Ectodermal cell (in vitro differentiated cells): ENCODE results near the gene PMS1.

Experiments used
- H3K27ac ChIP-seq: 2 replicates; pipeline ENCODE4 v1.7.0; 2013; ENCODE audit warnings: mild to moderate bottlenecking, low read depth, low read length; ENCODE audit not compliant: insufficient read depth, poor library complexity, severe bottlenecking
- H3K27me3 ChIP-seq: 2 replicates; pipeline ENCODE4 v1.7.0; 2013; ENCODE audit warnings: mild to moderate bottlenecking, low read length; ENCODE audit not compliant: insufficient read depth, control insufficient read depth, poor library complexity, severe bottlenecking
- H3K36me3 ChIP-seq: one replicate; pipeline ENCODE4 v1.7.0; 2013; ENCODE audit warnings: low read length; ENCODE audit not compliant: control insufficient read depth, insufficient read depth
- H3K4me1 ChIP-seq: one replicate; pipeline ENCODE4 v1.7.0; 2013; ENCODE audit warnings: low read length; ENCODE audit not compliant: control insufficient read depth, insufficient read depth
- H3K4me3 ChIP-seq: 2 replicates; pipeline ENCODE4 v1.7.0; 2013; ENCODE audit warnings: low read depth, low read length, control low read depth; ENCODE audit not compliant: insufficient read depth
- H3K9me3 ChIP-seq: 2 replicates; pipeline ENCODE4 v1.7.0; 2013; ENCODE audit warnings: mild to moderate bottlenecking, low read length, moderate library complexity; ENCODE audit not compliant: control insufficient read depth
- WGBS, 2 experiments: methylation state at CpG; one replicate each; pipeline ENCODE4 v1.1.7; 2013; ENCODE audit warnings: missing lambda C conversion rate in 2 of 2; 5-methylcytosine and 5-hydroxymethylcytosine counted together

The PMS1 gene

DNA sequence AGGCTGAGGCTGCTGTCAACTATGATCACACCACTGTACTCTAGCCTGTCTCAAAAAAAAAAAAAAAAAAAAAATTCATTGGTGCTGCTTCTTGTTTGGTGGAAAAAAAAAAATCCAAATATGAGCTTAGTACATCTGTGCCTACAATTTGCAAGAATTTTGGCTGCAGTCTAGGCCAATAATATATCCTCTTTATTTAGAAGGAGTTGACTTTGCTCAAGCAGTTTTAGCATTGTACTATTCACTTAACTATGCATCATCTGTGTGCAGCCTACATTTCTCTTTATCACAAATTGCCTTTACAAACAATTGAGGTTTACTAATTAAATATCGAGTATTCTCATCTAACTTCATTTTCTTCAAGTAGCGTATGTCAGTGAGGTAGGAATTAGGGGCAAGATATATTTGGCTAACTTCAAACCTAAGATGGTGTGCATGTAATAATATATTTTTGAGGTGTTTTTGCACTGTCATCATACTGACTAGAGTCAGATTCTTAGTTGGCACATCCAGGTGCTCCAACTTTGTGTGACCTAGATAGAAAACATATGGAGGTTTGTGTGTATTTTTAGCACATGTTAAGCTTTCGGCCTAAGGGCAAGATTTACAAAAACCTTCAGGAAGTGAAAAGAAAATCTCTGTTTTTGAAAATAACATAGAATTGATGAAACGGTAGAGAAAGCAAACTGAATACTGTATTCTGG, 51.8 kb downstream of the PMS1 start:
- Histone ChIP-seq H3K27ac (no peak overlapping the region), H3K4me1 (no peaks in the 10 kb centered on the region), H3K4me3 (no peak overlapping the region), H3K36me3 (no peaks in the 10 kb centered on the region), H3K27me3 (no peaks in the 10 kb centered on the region), H3K9me3 (no peaks in the 10 kb centered on the region)
- 97 to 100% methylated on average over 2 to 4 of the region's 4 CpGs for WGBS, 2 experiments

DNA sequence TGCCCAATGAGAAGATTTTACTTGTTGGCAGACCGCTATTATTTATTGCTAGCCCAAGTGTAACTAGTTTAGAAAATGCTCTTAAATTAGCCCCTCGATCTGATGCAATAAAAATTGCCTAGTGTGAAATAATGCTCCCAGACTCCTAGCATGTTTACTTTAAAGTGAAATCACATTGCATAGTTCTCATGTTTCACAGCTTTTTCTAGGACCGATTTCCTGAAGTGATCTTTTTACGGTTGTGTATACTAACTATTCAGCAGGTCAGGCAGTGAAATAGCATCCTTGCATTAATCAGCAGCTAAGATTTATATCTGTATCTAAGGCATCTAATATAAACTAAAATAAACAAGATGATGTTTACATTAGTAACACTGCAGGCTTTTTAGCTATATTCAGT, 52.4 kb downstream of the PMS1 start:
- Histone ChIP-seq H3K4me3 (no peak overlapping the region), H3K27ac (no peak overlapping the region), H3K9me3 (no peaks in the 10 kb centered on the region), H3K36me3 (no peaks in the 10 kb centered on the region), H3K27me3 (no peaks in the 10 kb centered on the region), H3K4me1 (no peaks in the 10 kb centered on the region)
- 88 to 92% methylated on average over 4 of the region's 4 CpGs for WGBS, 2 experiments

DNA sequence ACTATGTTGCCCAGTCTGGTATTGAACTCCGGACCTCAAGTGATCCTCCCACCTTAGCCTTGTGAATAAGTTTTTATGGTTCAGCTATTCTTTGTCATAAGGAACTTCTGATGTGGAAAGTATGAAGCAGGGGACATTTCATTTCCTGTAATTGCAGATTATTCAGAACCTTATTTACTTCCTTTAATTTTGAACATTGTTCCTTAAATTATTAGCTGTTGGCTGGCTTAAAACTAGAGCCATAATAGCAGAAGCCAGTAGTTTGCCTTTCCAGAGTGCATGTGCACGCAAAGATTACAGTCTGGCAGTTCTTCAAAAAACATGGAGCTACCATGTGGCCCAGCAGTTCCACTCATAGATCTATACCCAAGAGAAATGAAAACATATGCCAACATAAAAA, 53.1 kb downstream of the PMS1 start:
- Histone ChIP-seq H3K36me3 (no peaks in the 10 kb centered on the region), H3K4me3 (no peak overlapping the region), H3K27me3 (no peaks in the 10 kb centered on the region), H3K27ac (no peak overlapping the region), H3K9me3 (no peaks in the 10 kb centered on the region), H3K4me1 (no peaks in the 10 kb centered on the region)
- 94 to 97% methylated on average over 2 of the region's 2 CpGs for WGBS, 2 experiments

DNA sequence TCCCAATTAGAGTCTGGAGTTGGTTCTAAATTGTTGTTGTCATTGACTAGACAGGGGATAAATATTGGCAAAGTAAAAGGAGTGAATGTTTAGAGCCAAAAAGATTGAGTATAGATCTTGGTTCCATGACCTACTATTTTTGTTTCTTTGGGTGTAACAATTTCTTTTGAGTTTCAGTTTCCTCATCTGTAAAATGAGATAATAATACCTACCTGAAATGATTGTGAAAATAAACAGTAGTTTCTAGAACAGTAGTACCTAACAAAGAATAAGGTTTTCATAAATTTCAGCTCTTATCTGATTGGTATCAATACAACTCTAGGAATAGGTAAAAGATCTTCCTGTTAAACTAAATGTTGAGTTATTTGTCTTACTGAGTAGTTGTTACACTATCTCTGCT, 56.8 kb downstream of the PMS1 start:
- Histone ChIP-seq H3K4me1 (no peaks in the 10 kb centered on the region), H3K36me3 (no peaks in the 10 kb centered on the region), H3K27me3 (no peaks in the 10 kb centered on the region), H3K9me3 (no peaks in the 10 kb centered on the region), H3K27ac (no peak overlapping the region), H3K4me3 (no peak overlapping the region)

DNA sequence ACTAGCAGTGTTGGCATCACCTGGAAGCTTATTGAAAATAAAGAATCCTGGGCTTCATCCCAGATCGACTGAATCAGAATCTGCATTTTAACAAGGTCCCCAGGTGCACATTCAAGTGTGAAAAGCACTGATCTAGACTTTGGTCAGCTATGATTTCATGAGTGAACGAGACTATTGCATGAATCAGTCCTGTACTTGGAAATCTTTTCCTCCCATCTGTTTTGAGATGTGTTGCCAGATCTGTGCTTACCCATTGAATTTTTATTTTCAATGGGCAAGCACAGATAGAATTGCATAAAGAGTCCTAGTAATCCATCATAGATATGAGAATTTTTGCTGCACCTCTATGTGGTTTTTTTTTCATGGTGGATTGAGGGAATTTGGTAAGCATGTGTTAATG, 64.0 kb downstream of the PMS1 start:
- Histone ChIP-seq H3K9me3 (no peaks in the 10 kb centered on the region), H3K4me1 (peaks cover 3% of the 10 kb centered on the region), H3K4me3 (no peak overlapping the region), H3K27me3 (no peaks in the 10 kb centered on the region), H3K36me3 (peaks cover 10% of the 10 kb centered on the region), H3K27ac (no peak overlapping the region)
- WGBS, 2 experiments: 93 to 95% methylated on average over 2 of the region's 2 CpGs

DNA sequence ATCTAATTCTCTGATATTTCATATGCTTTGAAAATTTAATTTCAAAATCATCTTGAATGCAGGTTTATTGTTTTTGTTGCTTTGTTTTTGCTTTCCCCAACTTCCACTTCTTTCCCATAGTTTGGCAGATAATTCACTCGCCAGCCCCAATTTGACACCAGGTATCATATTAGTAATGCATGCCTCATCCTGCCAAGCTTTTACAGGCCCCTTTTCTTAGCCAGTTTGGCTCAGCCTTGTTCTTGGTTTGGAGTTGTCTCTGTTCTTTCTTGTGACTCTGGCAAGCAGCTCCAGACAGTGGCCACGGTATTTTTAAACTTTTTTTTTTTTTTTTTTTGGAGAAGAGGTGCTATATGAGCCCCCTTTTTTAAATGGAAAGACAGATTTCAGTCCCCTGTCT, 65.3 kb downstream of the PMS1 start:
- H3K27me3 ChIP-seq: no peaks in the 10 kb centered on the region
- H3K4me1 ChIP-seq: peaks cover 3% of the 10 kb centered on the region
- H3K9me3 ChIP-seq: no peaks in the 10 kb centered on the region
- peaks cover 17% of the 10 kb centered on the region for H3K36me3 ChIP-seq
- no peak overlapping the region for H3K27ac ChIP-seq
- no peak overlapping the region for H3K4me3 ChIP-seq
- 92 to 95% methylated on average over 2 of the region's 2 CpGs for WGBS, 2 experiments

DNA sequence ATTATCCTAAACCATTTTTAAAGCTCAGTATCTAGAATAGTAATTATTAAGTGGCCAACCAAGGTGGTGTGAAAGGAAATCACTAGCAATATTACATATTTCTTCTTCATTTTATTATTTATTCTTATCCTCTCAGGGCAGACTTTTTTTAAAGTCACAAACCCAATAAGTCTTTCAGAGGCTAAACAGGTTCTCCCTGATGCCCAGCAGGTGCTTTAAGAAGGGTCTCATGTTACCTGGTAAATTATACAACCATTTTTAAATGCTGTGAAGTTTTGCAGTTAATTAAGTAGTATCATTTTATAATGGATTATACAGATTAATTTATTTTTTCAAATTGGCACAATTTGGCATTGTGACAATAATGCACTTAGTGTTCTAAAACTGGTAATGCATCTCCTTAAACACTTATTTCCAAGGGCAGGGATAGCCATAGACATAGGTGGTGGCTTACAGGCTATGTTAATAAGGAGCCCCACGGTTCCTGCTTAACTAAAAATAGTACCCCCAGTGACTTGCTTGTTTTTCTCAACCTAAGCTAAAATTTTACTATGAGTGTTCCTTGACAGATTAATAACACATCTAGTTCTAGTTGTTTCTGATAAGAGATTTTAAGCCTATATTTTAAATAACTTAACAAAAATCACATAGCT, 67.0 kb downstream of the PMS1 start:
- Histone ChIP-seq H3K4me1 (peaks cover 3% of the 10 kb centered on the region), H3K4me3 (no peak overlapping the region), H3K27ac (no peak overlapping the region), H3K9me3 (no peaks in the 10 kb centered on the region), H3K27me3 (no peaks in the 10 kb centered on the region), H3K36me3 (peaks cover 21% of the 10 kb centered on the region)
- 37 to 43% methylated on average over 1 of the region's 1 CpG for WGBS, 2 experiments

DNA sequence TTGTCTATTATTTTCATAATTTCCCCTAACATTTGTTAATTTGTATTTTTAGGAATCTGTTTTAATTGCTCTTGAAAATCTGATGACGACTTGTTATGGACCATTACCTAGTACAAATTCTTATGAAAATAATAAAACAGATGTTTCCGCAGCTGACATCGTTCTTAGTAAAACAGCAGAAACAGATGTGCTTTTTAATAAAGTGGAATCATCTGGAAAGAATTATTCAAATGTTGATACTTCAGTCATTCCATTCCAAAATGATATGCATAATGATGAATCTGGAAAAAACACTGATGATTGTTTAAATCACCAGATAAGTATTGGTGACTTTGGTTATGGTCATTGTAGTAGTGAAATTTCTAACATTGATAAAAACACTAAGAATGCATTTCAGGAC, 69.9 kb downstream of the PMS1 start:
- 97 to 100% methylated on average over 2 to 3 of the region's 3 CpGs for WGBS, 2 experiments

DNA sequence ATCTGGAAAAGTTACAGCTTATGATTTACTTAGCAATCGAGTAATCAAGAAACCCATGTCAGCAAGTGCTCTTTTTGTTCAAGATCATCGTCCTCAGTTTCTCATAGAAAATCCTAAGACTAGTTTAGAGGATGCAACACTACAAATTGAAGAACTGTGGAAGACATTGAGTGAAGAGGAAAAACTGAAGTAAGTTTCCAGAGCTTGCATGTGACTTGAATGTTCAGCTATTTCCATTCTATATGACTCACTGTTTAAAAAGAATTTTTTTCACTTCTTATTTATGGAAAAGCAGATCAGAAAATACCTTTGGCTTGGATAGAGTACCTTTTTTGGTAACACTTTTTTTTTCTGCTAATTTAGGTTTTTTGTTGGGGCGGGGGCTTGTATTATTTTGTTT, 70.7 kb downstream of the PMS1 start:
- no peak overlapping the region for H3K27ac ChIP-seq
- 94 to 95% methylated on average over 2 to 3 of the region's 3 CpGs for WGBS, 2 experiments

More for the DNA sequence above, 69.9 kb downstream of the PMS1 start:
- Histone ChIP-seq H3K27me3 (no peaks in the 10 kb centered on the region), H3K36me3 (peaks cover 13% of the 10 kb centered on the region), H3K4me3 (no peak overlapping the region), H3K4me1 (peaks cover 3% of the 10 kb centered on the region), H3K27ac (no peak overlapping the region), H3K9me3 (no peaks in the 10 kb centered on the region)

DNA sequence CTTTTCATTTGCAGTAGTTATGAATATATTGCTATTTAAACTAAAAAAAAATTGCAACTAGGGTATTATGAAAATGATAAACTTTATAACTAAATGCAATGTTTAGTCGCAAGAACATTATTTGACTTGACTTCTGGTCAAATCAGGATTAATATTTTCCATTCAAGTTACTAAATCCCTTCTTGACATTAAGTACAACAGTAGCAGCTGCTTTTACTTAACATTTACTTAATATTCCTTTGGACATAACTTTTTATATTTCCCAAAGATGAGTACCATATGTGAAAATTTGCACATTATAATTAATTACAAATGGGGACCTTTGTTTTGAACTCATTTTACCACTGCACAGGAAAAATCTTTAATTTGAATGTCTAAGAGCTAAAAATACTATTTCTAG, 74.0 kb downstream of the PMS1 start:
- no peak overlapping the region for H3K4me3 ChIP-seq
- H3K27ac ChIP-seq: no peak overlapping the region
- H3K4me1 ChIP-seq: no peaks in the 10 kb centered on the region
- no peaks in the 10 kb centered on the region for H3K27me3 ChIP-seq
- WGBS, 2 experiments: 95 to 100% methylated on average over 1 of the region's 1 CpG
- H3K9me3 ChIP-seq: no peaks in the 10 kb centered on the region
- peaks cover 11% of the 10 kb centered on the region for H3K36me3 ChIP-seq

More for the DNA sequence above, 70.7 kb downstream of the PMS1 start:
- Histone ChIP-seq H3K36me3 (peaks cover 13% of the 10 kb centered on the region), H3K27me3 (no peaks in the 10 kb centered on the region), H3K9me3 (no peaks in the 10 kb centered on the region), H3K4me3 (no peak overlapping the region), H3K4me1 (peaks cover 3% of the 10 kb centered on the region)
